T-helper 9 cell (primary cell): ENCODE measurements around the gene ZNF837.

Source experiments
- DNase-seq: peaks from one replicate; pipeline ENCODE4 v3.0.0-alpha.2; 2020

Gene ZNF837

DNA sequence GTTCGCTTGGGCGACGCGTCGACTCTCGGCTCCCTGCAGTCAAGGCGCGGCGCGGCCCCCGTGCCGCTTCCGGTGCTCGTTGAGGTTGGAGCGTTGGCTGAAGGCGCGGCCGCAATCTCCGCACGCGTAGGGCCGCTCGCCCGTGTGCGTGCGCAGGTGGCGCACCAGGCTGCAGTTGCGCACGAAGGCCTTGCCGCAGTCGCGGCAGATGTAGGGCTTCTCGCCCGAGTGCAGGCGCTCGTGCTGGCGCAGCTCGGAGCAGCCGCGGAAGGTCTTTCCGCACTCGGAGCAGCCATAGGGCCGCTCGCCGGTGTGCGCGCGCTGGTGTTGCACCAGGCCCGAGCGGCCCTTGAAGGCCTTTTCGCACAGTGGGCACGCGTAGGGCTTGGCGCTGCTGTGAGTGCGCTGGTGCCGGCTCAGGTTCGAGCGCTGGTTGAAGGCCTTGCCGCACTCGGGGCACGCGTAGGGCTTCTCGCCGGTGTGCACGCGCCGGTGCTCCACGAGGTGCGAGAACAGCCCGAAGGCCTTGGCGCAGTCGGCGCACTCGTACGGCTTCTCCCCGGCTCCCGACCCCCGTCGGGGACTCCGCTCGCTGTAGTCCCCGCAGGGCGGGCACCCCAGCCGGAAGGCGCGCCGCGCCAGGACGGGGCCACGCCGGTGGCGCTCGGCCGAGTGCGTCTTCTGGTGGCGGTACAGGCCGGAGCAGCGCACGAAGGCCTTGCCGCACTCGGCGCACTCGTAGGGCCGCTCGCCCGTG, 13.0 kb downstream of the ZNF837 start:
- no peak for DNase-seq

DNA sequence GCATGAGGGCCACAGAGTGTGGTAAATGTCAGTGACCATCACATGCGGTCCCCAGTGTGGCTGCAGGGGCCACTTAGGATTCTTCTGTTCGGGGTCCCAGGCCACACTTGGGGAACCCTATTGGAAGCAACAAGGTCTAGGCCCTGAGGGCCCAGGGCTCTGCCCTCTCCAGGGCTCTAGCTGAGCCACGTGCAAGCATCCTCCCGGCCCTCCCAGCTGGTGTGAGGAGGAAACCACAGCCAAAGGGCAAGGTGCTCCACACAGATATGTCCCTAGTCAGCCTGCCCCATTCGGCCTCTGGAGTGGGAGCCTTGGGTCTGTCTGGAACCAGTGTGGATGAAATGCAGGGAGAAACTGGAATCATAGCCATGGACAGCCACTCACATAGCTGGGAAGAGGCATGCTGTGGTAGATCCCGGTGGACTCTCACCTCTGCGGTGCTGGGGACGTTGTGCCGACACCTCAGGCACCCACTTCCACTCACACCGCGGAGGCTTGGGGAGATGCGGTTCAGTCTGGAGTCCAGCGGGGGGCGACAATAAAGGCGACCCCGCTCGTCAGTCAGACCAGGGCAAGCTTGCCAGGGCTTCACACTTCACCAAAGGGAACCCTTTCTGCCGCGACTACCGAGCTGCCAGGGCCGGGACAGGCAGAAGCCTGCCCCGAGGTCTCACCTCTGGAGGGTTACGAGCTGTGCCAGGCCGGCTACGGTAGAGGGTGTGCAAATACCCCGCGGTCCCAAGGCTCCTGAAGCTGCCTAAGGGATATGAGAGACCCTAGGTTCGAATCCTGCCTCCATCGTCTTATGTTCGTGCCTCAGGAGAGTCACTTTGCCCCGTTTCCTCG, 14.0 kb downstream of the ZNF837 start:
- no peak for DNase-seq

GRCh38 chr19:58364146-58364545, 16.7 kb downstream of the ZNF837 start:
- no peak for DNase-seq

GRCh38 chr19:58362272-58362994, 18.4 kb downstream of the ZNF837 start, which contains the start of gene ZNF497:
Gene ZNF497, minus strand, starts transcription at chr19:58362751. Its CDS starts 5,116 bp downstream, at chr19:58357635.
- DNase-seq, result peak; percentile 91

- no peak for DNase-seq
Measured at GRCh38 chr19:58361900-58362271, 18.9 kb downstream of the ZNF837 start.

GRCh38 chr19:58357481-58358145, 23.2 kb downstream of the ZNF837 start:
- no peak for DNase-seq

- no peak for DNase-seq
Measured at GRCh38 chr19:58356766-58357480, 23.9 kb downstream of the ZNF837 start.

DNA sequence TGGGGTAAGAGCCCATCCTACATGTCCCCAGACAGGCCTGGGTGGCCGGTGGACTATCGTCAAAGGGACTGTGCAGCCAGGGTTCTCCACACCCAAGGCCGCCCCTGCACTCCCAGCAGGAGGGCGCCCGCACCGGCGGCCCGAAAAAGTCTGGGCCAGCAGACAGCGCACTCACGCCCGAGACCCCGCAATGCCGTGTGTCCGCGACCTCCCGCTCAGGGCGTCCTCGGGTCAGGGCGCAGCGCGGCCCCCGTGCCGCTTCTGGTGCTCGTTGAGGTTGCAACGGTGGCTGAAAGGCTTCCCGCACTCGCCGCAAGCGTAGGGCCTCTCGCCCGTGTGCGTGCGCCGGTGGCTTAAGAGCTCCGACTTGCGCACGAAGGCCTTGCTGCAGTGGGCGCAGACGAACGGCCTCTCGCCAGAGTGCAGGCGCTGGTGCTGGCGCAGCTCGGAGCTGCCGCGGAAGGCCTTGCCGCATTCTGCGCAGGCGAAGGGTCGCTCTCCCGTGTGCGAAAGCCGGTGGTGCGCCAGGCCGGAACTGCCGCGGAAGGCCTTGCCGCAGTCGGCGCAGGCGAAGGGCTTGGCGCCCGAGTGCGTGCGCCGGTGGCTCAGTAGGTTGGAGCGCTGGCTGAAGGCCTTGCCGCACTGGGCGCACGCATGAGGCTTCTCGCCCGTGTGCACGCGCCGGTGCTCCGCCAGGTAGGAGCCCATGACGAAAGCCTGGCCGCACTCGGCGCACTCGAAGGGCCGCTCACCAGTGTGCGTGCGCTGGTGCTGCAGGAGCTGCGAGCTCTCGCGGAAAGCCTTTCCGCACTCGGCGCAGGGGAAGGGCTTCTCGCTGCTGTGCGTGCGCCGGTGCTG, 24.7 kb downstream of the ZNF837 start:
- no peak for DNase-seq

GRCh38 chr19:58355215-58355796, 25.5 kb downstream of the ZNF837 start:
- no peak for DNase-seq

DNA sequence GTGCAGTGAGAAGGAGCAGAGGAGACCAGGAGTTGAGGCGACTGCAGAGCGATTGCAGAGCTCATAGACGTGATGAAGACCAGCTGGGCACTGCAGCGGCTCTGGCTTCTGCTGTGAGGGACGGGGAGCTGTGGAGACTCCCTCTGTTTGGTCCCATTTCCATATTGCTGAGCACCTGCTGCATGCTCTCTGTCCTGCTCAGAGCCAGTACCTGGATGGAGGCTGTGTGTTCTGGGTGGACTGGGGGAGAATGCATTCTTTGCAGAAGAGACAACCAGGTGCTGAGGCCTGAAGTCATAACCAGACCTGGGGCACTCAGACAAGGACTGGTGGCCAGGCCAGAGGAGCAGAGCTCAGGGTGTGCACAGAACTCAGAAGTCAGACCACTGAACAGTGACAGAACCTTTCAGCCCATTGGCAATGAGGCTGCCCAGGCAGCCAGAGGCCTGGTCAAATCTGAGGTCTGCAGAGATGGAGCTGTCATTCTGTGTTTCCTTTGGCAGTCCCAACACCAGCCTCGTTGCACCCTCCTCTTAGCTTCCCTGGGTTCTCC, 26.3 kb downstream of the ZNF837 start:
- no peak for DNase-seq

GRCh38 chr19:58353717-58354477, 26.9 kb downstream of the ZNF837 start:
- no peak for DNase-seq

GRCh38 chr19:58352760-58353671, 27.8 kb downstream of the ZNF837 start, which contains the start of gene A1BG:
Gene A1BG, minus strand, starts transcription at chr19:58353492. Its CDS starts 55 bp downstream, at chr19:58353437.
- no peak for DNase-seq

DNA sequence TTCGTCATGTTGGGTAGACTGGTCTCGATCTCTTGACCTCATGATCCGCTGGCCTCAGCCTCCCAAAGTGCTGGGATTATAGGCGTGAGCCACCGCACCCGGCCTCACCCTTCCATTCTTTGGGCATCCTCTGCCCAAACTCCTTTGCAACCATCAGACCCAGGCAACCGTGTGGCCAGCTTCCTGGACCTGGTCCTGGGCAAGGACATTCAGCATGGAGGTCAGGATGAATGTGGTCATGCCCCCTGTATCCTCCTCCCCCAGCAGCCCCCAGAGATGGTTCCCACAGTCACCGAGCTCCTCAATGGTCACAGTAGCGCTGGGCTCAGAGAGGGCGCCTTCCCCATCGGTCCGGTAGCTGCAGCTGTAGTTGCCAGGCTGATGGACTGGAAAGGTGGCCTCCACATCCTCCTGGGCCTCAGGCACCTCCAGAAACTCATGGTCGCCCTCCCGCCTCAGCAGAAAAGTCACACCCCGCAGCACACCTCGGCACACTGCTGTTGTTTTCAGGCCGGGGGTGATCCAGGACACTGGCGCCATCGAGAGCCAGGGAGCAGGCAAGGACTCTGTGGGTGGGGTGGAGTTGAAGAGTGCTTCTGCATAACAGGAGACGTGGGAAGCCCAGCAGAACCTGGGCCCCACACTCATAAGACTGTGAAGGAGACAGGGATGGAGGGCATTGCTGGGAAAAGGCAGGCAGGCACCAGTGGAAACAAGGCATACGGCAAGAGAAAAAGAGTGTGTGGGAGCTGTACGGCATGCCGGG, 28.7 kb downstream of the ZNF837 start:
- no peak for DNase-seq

DNA sequence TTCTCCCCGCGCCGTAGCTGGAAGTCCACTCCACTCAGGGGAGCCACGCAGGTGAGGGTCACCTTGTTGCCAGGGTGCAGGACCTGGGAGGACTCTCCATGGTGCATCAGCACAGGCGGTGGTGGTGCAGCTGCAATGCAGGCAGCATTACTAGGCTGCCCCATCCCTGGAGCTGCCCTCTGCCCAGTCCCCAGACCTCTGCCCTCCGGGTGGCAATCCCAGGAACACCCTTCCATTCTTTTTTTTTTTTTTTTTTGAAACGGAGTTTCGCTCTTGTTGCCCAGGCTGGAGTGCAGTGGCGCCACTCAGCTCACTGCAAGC, 29.3 kb downstream of the ZNF837 start:
- DNase-seq, result no peak

GRCh38 chr19:58350871-58351557, 29.8 kb downstream of the ZNF837 start:
- no peak for DNase-seq

GRCh38 chr19:58350001-58350861, 30.6 kb downstream of the ZNF837 start:
- DNase-seq, result no peak
